HG03175 (cell line): ENCODE measurements around the gene PPP6R1.
"Not testable (repeated sequence)": the region's sequence is repeated elsewhere in the genome, so short reads cannot be mapped to it uniquely, and the experiment has no call there.

ENCODE experiments used
- ATAC-seq: cut with Tn5 transposase; IDR thresholded peaks from one replicate; pipeline ENCODE4 v1.9.1; 2021; ENCODE audit warnings: mild to moderate bottlenecking, moderate library complexity; ENCODE audit not compliant: unreplicated experiment

The PPP6R1 gene

DNA sequence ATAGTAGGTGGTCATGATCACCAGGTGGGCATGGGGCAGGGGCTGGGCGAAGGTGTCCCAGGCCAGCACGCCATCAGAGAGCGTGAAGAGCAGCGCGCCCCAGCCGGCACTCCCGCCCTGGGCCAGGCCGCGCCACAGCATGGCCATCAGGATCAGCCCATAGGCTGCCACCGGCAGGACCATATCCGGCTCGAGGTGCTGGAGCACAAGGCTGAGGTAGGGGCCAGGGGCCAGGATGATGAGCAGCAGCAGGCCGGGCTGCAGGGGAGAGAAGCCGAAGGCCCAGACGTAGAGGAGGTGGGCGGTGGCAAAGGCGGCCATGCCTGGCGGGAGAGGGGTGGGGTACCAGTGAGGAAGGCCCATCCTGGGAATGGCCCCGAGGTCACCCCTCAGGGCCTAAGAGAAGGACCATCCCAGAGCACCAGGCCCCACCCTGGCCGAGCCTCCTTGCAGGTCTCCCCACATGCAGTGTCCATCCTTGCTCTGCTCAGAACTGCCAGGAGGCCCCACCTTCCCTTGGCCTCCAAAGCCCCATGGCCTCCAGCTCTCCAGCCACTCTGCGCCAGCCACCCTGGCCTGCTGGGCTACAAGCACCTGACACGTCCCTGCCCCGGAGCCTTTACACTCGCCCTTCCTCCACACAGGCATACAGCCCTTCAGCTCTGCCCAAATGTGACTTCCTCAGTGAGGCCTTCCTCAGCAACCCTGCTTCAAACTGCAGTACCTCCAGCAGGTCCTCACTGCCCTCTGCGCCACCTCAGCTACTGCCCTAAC lies 31.4 kb downstream of the PPP6R1 start:
- ATAC-seq, result no peak

DNA sequence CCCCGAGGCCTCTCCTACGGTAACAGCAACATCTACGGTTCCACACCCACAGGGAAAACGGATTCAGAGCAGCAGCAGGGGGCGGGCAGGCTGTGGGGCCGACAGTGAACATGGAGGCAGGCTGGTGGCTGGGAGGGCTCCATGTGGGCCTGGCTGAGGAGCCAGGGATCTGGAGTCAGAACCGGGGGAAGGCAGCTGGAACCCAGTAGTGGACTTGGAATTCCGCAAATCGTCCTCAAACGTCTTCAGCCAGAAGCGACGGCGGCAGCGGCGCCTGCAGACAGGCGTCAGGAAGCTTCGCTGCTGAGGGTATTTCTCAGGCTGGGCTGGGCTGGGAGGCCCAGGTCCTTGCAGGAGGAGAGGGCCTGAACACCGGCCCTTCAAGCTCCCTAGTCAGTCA lies 32.0 kb downstream of the PPP6R1 start:
- no peak for ATAC-seq

DNA sequence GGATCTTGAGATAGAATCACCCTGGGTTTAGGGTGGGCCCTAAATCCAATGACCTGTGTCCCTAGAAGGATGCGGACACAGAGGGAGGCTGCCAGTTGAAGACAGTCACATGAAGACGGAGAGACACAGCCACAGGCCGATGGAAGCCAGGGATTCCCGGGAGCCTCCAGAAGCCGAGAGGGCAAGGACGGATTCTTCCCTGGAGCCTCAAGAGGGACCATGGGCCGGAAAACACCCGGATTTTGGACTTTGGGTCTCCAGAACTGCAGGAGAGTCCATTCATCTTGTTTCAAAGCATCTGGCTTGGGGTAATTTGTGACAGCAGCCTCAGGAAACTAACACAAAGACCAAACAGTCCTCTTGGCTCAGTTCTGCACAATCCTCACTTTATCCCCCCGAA lies 32.5 kb downstream of the PPP6R1 start:
- no peak for ATAC-seq

DNA sequence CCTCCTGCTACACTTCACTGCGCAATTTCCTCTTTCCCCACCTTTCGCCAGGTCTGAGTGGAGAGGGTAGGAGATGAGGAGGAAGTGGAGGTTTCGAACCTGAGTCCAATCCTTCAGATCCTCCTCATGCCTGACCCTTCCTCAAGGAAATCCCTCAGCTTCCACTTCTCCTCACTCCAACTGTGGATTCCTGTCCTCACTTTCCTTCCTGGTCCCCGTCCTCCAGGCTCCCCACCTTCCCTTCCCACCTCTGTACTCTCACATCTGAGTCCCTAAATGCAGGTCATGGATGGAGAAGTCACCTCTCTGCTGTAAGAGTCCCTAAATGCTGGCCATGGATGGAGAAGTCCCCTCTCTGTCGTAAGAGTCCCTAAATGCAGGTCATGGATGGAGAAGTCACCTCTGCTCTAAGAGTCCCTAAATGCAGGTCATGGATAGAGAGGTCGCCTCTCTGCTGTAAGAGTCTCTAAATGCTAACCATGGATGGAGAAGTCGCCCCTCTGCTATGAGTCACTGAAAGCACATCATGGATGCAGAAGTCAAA lies 33.3 kb downstream of the PPP6R1 start:
- ATAC-seq, result no peak

DNA sequence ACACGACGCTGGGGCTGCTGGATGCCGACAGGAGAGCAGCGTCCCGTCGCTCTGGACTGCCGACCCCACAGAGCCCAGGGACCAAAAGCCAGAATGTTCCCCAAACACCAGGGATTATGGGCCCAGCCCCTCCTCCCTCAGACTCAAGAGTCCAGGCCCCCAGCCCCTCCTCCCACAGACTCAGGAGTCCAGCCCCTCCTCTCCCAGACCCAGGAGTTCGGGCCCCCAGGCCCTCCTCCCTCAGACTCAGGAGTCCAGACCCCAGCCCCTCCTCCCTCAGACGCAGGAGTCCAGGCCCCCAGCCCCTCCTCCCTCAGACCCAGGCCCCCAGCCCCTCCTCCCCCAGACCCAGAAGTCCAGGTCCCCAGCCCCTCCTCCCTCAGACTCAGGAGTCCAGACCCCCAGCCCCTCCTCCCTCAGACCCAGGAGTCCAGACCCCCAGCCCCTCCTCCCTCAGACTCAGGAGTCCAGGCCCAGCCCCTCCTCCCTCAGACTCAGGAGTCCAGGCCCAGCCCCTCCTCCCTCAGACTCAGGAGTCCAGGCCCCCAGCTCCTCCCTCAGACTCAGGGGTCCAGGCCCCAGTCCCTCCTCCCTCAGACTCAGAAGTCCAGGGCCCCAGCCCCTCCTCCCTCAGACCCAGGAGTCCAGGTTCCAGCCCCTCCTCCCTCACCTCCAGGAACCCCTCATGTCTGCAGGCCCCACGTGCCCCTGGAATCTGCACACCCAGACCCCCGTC lies 34.0 kb downstream of the PPP6R1 start:
- not testable (repeated sequence) for ATAC-seq

DNA sequence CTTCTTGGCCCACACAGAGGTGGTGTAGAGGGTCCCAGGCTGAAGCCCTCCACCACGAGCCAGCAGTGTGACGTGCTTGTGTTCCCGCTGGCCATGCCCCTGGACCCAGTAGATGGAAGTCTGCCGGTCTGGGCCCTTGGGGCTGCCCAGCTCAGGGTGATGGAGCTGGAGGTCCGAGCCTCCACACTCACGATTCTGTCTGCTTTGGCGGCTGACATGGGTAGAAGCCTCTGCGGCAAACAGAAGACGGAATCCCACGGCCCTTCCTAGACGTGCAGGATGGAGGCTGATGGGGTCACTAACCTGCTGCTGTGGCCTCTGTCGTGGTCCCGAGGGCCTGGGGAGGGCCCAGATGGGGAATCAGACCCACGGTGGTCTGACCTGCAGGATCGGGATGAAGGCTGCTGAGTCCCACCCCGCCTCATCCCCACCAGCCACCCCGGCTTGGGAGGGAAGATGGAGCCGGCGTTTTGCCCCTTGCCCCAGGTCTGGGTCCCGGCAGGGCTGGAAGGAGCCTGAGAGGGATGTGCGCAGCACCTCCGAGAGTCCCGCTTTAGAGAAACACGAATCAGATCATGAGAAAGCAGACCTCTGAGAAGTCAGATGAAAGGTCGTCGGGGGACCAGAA lies 34.7 kb downstream of the PPP6R1 start:
- ATAC-seq, result no peak

DNA sequence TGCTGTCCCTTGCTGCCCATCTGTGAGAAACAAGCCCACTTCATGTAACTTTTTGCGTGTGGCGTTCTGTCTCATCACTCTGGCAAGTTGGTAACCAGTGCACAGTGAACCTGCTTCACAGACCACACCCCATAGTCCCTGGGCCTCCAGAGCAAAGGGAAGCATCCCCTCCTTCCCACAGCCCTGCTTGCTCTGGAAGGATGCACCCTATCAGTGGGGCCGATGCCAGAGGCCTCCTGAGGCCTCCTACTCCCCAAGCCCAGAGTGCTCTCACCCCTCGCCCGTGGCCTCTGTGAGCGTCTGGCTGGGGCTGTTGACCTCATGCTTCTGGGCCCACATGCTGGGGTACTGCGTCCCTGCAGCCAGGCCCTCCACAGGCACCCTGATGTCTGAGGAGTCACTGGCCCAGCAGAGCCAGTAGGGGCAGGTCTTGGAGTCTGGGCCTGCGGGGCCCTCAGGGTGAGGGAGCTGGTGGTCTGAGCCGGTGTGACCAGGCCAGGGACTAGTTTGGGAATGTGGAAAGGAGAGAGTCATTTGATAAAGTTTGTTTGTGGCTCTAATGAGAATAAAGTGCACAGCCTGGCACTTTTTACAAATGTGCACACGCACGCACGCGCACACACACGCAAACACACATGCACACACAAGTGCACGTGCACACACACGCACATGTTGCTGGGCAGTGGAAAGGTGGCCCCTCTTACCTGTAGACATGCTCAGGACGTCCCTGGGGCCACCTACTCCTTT lies 35.4 kb downstream of the PPP6R1 start:
- no peak for ATAC-seq

DNA sequence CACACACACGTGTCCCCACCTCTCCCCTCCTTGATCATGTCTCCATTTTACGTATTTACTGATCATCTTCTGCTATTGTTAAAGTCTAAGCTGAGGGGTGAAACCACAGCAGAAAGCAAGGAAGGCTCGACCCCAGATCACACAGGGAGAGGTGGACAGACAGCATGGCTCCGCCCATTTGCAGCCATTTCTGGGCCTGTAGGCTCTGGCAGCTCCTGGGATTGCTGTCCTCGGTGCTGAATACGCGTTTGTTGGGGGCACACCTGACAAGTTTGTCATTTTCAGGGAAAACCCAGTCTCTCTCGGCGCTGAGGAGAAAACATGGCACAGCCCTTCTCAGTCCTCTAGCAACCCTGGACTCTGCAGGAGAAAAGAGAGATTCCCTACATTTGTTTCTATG lies 38.3 kb downstream of the PPP6R1 start:
- ATAC-seq, result no peak

DNA sequence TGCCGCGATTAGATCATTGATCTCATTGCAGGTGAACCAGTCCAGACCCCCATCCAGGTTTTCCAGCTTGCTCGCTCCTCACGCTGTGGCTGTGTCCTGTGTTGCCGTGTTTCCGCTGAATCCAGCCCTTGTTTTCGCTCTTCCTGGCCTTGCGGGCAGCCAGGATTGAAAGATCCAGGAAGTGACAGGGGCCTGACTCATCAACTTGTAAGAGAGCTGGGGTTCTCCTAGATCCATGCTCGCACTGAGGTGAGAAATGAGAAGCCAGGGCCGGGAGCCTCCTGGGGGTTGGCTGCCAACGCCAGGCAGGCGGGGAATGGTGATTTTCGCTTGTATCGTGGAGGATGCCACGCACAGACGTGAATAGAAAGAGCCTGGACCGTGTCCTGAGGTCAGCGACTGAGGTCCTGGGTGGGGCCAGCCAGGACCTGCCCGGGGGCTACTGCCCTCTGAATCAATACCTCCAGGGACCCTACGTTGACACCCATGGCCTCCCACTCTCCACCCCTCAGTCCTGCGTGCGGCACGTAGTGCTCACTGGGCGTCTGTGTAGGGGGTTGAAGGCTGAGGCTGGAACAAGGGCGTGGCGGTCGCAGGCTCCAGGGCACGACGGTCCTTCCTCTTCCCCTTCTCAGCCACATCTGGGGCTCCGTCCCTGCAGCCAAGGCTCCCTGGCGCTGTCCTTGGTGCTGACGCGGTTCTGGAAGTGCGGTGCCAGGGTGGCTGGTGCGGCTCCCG lies 42.2 kb downstream of the PPP6R1 start:
- no peak for ATAC-seq

DNA sequence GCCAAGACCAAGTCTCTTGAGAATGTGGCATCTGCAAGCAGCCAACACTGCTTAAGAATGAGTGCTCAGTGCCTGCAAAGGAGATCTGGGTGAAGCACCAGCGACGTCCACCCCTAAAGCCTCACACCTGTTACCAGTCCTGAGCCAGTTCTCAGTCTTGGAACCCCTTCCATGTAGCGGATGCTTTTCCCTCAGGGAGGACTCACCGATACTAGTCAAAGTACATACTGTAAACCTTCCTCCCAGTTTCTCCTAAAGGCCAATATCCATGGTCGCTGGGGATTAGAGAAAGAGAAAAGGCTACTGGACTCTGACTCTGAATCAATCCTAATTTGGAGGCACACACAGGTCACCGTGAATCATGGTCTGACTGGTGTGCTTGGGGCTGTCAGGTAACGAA lies 45.3 kb downstream of the PPP6R1 start:
- no peak for ATAC-seq

DNA sequence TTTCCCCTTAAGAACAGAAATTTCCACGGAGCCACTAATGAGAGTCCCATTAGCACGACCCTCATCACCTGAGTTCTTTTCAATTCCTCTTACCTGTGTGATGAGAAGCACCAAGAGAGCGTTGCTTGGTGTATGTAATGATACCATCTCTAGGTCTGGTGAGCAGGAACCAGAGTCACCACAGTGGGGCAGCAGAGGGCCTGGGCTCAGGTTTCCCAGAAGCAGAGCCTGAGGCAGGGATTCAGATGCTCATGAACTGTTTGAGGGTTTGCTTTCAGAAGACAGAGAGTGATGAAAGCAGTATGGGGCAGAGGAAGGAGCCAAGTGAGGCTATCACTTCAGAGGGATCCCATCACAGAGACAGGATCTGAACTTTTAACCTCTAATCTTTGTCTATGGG lies 46.4 kb downstream of the PPP6R1 start:
- no peak for ATAC-seq

DNA sequence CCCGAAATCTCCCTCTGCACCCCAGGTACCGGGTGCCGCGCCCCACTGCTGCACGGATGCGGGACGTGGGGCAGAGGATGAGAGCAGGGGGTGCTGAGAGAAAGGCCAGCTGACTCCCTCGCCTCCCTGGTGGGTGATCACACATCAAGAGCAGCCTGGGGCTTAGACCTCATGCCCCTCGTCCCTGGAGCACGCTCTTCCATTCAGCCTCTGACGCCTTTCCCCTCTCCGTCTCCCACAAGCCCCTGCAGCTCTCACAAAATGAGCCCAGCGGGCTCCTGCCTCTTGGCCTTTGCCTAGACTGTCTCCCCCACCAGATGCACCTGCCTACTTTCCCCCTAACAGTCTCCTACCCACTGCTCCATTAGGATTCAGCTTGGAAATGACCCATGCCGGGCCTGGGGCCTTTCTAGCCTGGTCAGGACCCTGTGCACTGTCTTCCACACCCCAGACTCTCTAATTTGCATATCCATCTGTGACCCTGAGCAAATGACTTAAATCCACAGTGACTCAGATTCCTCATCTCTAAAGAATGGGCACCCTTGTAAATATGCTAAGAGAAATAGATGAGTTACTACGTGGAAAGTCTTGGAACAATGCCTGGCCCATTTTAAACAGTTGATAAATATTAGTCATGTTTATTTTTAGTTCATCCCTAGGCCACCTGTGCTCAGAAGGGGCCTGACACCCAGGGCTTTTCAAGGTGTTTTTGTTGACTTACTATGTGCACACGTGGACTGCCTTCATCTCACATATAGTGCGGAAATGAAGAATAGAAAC lies 48.9 kb downstream of the PPP6R1 start:
- ATAC-seq, result no peak

DNA sequence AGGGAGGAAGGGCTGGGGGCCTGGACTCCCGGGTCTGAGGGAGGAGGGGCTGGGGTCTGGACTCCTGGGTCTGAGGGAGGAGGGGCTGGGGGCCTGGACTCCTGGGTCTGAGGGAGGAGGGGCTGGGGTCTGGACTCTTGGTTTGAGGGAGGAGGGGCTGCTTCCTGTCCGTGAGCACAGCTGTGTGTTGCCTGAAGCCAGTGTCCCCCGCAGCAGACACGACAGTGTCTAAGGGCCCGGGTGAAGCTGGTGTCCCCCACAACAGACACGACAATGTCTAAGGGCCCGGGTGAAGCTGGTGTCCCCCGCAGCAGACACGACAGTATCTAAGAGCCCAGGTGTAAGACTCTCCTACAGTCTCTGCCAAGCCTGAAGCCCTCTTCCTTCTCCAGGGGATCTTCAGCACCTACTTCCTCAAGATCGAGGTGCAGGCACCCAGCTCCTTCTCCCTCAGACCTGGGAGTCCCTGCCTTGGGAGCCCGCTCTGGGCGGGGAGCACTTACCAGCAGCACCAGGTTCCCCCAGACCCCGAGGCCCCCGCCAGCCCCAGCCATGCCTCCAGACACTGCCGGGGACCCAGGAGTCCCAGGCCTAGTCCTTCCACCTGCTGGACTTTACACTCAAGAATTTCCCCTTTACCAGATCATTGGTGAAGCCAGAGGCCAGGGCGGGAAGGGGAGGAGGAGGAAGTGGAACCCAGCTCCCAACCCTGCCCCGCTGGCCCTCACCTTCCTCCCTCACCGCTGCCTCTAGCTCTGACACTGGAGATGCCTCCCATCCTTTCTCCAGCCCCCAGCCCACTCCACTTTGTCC lies 49.7 kb downstream of the PPP6R1 start, which contains the start of gene PTPRH:
Gene PTPRH, minus strand, starts transcription at position 622 of the 813 bp plus-strand sequence. Its CDS starts 68 bp downstream, at position 554.
- no peak for ATAC-seq

DNA sequence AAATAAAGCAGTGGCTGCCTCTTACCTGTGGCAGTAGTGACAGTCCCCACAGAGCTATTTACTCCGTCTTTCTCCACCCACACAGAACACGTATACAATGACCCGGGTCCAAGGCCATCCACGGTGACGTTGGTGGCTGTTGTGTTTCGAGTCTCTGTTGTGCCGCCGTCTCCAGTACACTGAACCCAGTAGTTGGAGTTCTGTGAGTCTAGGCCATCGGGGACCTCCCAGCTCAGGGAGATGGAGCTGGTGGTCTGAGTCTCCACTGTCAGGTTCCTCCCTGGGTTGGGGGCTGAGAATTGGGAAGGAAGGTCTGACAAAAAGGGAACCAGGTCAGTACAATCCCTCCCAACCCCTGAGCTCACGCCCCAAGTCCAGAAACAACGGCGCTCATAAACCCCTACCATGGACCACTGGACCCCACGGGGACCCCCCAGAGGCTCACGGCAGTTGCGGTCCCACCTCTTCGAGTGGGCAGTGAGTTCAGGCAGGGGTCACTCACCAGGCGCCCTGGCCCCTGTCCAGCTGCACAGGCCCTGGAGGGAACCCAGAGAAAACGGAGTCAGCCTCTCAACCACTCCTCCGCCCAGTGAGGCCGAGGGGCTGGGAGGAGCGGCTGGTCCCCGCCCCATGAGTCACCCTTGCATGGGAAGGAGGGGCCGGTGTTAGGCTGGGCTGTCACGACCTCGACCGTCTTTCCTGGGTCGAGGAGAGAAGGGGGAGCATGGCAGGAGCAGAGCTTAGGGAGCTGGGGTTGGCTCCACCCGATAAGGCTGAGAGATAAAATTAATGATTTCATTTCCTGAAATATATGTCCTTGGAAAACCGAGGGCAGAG lies 51.9 kb downstream of the PPP6R1 start:
- ATAC-seq, result no peak

DNA sequence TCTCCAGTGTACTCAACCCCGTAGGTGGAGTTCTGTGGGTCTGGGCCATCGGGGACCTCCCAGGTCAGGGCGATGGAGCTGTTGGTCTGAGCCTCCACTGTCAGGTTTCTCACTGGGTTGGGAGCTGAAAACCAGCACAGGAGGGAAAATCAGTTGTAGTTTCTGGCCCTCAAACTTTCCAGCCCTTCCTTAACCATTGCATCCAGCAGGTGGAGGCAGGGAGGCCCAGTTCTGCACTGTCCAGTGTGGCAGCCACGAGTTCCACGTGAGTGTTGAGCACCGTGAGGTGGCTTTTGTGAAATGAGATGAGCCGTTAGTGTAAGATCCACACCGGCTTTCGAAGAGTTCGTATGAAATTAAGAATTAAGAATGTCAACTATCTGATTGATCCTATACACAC lies 56.6 kb downstream of the PPP6R1 start:
- ATAC-seq, result not testable (repeated sequence)

DNA sequence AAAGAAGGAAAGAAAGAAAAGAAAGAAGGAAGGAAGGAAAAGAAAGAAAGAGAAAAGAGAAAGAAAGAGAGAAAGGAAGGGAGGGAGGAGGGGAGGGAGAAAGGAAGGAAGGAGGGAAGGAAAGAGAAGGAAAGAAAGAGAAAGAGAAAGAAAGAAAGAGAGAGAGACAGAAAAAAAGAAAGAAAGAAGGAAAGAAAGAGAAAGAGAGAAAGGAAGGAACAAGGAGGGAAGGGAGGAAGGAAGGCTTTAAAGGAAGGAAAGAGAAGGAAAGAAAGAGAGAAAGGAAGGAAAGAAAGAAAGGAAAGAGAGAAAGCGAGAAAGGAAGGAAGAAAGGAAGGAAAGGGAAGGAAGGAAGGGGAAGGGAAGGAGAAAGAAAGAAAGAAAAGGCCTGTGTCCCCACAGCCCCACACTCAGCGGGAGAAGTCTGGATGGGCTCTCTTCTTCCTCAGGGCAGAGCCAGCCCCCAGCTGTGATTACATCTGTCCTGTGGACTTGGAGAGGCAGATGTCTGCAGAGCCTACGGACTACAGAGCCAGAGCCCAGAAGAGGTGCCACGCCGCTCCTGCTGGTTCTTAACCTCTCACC lies 59.1 kb downstream of the PPP6R1 start:
- no peak for ATAC-seq

DNA sequence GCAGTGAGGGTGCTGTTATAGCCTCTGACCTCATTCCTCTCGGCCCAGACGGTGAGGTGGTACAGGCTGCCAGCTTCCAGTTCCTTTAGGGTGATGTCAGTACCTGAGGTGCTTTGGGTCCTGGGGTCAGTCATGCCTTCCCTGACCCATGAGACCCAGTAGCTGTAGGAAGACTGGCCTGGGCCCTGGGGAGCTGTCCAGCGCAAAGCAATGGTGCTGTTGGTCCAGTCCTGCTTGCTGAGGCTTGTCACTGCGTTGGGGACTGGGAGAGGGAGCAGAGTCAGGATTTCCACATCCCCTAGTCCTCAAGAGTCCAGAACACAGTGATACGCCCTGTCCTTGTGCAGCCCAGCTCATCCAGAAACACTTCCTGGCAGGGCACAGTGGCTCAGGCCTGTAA lies 60.2 kb downstream of the PPP6R1 start:
- ATAC-seq, result no peak
